NCI-H146 (cell line): ENCODE measurements around the gene CD53.
A peak's percentile ranks its signal among the peaks of the same experiment; 100 is the strongest.
"Not testable (repeated sequence)": the region's sequence is repeated elsewhere in the genome, so short reads cannot be mapped to it uniquely, and the experiment has no call there.

Experiments used
- DNase-seq: peaks from one replicate; lab custom pipeline; 2025; lab: John Stamatoyannopoulos, UW

CD53 gene, protein sequence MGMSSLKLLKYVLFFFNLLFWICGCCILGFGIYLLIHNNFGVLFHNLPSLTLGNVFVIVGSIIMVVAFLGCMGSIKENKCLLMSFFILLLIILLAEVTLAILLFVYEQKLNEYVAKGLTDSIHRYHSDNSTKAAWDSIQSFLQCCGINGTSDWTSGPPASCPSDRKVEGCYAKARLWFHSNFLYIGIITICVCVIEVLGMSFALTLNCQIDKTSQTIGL

DNA sequence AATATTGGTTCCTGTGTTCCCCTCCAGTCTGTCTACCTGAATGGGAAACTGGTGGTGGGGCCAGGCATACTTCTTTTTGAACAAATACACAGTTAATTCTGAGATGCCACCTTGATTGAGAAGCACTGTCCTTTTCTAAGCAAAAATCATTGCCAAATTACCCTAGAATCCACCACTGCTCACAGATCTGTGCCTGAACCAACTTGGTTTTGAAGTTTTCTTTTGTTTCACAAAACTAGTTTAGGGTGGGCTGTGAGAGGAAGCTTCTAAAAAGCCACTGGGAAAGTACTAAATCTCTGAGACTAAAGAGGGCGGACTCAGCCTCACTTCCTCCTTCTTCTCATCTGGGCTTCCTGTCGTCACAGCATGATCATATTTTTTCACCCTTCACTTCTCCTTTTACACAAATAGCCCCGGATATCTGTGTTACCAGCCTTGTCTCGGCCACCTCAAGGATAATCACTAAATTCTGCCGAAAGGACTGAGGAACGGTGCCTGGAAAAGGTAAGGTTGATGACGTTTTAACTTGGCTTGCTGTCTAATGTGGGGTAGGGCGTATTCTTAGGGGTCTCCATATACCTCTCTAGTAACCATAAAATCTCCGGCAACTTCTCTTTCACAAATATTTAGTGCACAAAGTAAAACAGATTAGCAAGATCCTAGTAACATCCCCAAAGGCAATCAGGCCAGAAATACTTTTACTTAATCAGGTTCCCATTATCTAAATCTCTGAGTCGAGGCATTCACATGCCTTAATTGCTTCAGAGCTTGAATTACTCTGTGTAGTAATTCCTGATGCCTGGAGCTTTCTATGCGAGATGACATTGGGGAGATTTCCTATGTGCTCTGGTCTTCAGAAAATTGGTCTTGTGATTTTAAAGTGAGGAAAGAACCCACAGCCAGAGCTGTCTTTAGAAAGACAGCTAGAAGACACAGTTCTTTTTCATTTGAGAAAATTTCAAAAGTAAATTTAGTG is at the start of gene CD53:
Gene CD53 (plus strand): TSS at position 404 of the 976 bp plus-strand sequence. CDS start 18,261 bp downstream, outside the sequence.
- DNase-seq, result no peak

DNA sequence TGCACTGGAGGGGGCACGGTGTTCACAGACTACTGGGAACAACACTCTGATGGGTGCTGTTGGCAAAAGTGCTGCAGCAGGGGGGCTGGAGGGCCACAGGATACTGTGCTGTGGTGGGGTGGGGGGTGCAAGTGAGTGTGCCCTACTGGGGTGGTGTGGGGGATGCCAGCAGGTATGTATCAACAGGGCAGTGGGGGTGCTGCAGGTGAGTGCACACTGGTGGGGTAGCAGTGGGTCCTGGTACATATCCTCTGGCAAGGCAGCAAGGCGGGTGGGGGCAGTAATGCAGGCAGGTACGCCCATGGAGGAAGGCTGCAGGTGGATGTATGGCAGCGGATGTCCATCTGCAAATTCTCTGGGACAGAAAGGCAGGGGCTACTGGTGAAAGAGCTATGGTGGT is 48.8 kb upstream of the CD53 start:
- DNase-seq, result no peak

DNA sequence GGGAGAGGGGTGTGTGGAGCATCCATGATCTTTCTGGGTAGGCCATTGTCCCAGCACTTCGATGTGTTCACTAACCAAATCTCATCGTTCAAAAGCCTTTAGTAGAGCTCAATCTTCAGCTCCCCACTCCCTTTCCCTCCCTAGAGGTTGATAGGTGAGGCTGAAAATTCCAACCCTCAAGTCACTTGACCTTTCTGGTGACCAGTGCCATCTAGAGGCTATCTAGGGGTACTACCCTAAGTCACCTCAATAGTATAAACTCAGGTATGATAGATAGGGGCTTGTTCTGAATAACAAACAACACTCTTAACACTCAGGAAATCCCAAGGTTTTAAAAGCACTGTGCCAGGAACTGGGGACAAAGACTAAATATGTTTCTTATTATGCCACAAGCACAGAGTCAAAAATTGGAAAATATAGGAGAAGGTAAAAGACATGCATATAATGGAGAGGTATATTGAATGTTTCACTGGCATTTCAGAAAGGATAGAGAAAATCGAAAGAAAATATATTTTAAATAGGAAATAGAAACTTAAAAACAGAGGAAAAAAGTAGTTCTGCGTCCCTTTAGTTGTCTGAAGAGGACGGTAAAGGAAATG is 42.9 kb upstream of the CD53 start:
- DNase-seq, result peak; percentile 15

DNA sequence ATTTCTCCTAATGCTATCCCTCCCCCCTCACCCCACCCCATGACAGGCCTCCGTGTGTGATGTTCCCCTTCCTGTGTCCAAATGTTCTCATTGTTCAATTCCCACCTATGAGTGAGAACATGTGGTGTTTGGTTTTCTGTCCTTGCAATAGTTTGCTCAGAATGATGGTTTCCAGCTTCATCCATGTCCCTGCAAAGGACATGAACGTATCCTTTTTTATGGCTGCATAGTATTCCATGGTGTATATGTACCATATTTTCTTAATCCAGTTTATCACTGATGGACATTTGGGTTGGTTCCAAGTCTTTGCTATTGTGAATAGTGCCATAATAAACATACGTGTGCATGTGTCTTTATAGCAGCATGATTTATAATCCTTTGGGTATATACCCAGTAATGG is 39.2 kb upstream of the CD53 start:
- DNase-seq, result not testable (repeated sequence)

DNA sequence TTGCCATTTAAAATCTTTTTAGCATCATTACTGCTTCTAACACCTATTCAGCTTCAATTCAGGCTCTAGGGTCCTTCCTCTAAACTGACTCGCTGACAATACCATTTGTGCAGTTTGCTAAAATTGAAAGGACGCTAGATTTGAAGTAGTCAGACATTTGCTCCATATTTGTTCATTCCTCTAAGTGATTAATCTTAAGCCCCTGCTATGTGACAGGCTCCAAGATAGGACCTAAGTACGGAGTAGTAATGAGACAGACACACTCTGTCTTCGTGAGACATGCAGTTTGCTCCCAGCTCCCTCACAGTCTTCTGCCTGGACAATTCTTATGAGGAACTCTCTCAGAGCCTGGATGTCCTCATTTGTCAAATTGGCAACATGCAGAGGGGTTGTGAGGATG is 26.1 kb upstream of the CD53 start:
- no peak for DNase-seq

DNA sequence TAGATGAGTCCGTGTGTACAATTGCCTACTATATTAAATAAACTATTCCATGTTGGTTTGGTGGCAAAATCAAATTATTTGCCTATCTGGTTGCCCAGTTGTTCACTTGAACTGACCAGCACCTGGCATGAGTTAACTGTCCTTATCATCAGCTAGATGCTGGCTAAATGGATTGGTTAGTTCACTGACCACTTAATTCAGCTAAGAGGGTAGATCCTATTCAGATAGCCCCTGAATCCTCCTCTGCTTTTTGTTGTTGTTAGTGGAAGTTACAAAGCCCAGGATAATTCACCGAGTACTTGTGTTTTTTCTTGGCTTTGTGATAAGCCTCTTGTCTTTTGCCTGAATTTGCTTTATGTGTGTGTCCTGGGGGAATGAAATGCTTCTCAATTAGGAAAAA is 22.8 kb upstream of the CD53 start:
- no peak for DNase-seq

DNA sequence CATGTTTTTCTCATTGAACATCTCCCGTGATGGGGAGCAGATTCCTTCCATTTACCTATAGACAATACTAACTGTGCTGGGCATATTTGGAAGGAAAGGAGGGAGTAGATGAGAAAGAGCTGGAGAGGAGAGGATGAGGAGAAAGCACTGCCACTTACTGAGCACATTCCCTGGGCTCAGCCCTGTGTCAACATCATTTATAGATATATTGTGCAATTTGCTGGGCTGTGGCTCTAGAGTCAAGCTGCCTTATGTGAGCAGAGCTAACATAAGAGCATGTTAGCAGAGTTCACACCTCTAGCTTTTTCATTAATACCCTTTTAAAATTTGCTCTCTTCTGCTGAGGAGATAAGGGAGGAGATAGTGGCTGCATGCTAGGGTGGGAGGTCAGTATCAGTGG is 22.3 kb upstream of the CD53 start:
- no peak for DNase-seq

DNA sequence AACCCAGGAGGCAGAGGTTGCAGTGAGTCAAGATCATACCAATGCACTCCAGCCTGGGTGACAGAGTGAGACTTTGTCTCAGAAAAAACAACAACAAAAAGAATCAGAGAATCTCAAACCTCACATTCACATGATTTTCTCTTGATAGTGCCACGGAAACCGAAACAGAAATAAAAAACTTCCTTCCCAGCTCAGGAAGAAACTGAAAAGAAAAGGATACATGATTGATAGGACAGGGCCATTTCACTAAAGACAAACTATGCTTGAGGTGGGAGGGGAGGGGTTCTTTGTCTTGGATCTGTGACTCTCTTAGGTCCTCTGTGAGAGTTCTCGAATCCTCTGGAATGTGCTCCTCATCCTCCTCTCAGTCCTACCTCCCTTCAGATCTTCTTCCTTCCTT is 19.8 kb upstream of the CD53 start:
- DNase-seq, result no peak

DNA sequence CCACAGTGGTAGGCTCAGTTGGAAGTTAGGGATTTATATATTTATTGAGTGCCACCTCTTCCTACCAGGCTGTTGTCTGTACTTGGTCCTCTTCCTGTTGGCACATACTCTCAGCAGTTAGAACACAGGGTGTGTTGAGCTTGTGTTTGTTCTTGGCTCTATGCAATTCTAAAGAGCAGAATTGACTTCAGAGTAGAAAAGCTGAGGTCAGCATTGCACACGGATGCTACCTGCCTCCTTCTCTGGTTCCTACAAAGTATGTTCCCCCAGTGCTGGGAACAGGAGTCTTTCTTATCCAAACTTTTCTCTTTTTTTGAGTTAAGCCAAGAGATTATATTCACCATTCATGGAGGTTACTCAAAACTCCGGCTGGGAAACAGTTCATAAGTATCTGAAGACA is 16.5 kb upstream of the CD53 start:
- no peak for DNase-seq

DNA sequence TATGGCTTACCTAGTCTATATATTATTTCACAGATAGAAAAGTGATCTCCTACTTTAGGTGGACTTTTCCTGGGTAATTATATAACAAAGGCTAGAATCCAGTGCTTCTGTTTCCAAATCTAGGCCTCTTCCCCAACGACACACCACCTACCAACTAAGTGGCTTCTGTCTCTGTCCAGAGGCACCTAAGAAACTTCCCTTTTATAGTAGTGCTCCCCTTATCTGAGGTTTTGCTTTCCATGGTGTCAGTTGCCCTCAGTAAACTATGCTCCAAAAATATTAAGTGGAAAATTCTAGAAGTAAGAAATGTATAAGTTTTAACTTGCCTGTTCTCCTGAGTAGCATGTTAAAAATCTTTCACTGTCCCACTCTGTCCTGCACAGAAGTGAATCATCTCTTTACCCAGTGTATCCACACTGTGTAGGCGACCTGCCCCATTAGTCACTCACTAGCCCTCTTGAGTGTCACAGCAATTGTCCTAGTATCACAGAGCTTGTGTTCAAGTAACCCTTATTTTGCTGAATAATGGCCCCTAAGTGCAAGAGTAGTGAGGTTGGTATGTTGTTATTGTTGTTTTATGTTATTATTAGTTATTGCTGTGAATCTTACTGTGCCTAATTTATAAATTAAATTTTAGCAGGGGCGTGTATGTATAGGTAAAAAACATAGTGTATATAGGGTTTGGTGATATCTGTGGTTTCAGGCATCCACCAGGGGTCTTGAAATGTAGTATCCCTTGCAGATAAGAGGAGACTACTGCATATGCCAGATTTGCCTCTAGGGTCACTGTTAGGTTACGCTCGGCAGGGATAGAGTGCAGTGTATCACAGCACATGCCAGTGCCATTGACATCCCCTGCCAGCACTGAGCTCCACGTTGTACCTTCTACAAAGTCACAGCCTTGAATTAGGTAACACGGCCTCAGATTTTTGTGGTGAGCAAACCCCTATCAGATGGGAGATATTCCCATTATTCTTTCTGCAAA is 14.7 kb upstream of the CD53 start:
- DNase-seq, result no peak

DNA sequence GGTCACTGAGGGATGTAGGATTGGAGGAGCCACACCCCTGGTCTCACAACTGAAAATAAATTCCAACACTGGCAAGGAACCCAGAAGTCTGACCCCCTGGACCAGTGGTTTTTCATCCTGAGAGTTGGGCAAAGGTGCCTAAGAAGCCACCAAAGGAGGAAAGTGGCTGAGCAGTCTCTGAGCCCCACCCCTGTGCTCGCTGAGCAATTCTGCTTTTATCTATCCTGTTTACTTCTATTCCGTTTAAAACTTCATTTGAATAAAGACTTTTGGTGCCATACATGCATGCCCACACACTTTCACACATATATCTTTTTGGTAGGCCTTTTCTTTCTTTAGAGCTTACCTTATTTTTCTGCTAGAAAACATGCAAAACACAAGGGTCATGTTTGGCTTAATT is 13.9 kb upstream of the CD53 start:
- DNase-seq, result no peak

DNA sequence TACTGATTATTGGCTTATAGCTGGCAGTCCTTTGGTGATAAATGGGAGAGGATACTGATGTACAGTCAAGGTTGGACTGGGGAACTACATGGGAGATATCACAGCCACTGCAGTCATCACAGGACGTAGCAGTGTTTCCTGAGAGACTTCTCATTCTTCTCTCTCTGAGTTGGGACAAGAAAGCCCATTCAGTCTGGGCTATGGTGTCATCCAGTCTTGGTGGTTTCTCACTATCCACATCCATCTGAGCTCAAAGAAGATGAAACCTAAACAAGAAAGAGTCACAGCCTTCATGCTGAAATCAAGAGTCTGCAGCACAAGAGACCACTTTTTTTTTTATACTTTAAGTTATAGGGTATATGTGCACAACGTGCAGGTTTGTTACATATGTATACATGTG is 12.8 kb upstream of the CD53 start:
- DNase-seq, result no peak

DNA sequence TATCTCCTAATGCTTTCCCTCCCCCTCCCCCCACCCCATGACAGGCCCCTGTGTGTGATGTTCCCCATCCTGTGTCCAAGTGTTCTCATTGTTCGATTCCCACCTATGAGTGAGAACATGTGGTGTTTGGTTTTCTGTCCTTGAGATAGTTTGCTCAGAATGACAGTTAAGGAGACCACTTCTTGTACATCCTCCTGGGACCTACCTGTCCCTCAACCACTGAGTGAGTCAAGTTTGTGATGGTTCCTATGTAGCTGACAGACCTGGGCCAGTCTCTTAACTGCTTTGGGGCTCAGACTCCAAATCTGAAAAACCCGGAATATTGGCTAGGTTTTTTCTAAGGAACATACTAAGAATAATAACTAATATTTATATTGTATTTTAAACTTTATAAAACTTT is 12.3 kb upstream of the CD53 start:
- DNase-seq, result not testable (repeated sequence)

DNA sequence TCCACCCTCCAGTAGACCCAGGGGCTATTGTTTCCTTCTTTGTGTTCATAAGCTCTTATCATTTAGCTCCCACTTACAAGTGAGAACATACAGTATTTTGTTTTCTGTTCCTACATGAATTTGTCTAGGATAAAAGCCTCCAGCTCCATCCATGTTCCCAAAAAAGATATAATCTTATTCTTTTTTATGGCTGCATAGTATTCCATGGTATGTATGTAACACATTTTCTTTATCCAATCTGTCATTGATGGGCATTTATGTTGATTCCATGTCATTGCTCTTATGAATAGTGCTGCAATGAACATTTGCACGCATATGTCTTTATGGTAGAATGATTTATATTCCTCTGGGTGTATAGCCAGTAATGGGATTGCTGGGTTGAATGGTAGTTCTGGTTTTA is 11.0 kb upstream of the CD53 start:
- not testable (repeated sequence) for DNase-seq

DNA sequence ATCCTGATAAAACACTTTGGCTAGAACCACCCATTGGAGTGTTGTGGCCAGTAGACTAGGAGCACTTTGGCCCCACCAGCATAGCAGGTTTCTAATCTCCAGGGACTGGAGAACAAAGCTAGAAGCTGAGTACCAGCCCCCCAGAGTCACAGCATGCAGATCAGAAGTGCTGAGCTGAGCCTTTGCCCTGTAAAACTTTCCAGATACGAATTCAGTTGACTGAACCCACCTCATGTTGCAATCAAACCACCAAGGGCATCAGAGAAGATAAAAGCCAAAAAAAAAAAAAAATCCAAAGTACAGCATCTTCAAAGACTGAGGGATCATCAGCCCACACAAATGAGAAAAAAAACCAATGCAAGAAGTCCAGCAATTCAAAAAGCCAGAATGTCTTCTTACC is 8.7 kb upstream of the CD53 start:
- no peak for DNase-seq

DNA sequence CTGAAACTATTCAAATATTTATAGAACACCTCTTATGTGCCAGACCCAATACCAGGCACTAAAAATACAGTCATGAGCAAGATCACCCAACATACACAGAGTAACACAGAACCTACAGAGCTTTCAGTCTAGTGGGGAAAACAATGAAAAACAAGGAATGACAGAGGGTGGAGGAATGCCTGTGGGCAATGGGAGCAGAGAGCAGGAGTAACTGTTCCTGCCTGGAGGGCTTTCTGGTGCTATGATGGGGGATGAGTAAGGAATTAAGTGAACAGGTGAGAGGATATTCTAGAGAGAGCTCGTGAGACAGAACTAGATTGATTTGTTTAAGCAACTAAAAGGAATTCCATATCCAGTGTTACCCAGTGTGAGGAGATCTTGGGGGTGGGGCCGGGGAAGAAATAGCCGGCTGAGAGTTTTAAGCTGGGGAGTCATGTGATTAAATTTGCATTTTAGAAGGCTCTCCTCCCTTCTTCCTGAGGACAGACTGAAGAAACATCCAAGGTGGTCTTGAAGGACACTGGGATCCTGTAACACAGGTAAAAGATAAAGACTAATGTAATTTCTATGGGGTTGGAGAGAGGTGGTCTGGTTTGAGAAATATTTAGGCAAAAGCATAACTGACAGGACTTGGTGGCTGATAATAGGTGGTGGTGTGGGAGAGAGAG is 2.1 kb upstream of the CD53 start:
- DNase-seq, result no peak

DNA sequence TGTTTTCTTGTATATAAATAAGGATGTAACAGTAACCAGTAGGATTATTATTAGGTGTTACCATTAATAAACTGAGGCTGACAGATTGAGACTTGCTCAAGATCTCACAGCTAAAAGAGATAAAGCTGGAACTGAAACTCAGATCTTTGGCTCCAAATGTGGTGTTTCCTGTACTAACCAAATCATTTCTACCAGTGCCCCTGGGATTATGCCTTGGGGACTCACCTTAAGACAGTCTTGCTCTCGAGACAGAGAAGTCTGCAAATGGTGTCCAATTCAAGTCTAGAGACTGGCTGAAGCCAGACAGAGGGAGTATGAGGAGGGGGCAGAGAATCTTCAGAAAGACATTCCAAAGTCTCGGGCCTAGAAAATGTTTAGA is 593 bp upstream of the CD53 start:
- no peak for DNase-seq

DNA sequence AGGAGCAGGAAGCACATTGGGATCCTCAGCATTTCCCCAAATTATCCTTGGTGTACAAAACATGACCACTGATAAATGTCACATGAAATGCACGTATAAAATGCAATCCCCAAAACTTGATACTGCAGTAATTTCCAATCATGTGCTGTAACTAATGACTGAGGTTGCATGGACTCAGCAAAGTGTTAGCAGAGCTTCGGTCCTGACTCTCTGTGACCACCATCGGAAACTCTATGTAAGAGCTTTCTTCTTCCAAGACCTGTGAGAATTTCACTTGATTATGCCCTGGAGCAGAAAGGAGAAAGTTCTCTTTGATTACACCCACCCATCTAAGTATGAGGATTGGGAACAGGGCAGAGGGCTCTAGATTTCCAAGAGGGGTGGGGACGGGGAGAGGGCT is 908 bp downstream of the CD53 start:
- no peak for DNase-seq

DNA sequence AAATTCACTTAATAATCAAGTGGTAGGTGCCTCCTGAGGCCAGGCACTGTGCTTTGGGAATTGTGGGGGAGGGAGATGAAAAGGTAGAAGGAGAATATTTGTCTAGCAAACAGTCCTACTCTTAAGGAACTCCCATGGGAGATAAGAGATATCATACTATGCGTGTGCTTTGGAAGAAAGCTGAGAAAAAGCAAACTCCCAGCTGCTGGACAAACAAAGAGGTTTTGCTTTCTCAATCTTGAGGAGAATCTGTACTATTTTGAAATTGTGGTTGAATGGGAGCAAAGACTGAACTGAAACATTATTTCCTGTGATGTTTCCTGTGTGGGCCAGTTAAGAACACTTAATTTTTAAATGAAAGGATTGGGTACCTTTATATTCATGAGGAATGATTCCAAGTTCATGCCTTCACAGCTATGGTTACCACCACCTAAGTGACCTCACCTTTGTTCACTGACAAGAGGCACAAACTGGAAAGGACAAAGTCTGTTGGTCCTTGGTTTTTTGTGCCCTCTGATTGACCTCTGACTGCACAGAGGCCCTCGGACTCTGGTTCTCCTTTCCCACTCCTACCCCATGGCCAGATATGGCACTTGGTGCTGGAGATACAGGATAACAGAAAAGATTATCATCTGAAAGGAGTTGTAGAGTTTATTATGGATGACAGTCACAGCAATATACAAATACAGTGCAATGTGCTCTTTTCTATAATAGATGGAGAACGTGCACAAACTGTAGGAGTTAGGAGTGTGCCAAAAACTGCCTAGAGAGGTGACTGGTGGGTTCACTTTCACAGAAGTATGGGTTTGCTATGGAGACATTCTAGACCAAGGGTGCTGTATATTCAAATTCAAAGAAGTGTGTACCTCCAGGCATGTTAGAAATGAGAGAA is 1.6 kb downstream of the CD53 start:
- DNase-seq, result no peak

DNA sequence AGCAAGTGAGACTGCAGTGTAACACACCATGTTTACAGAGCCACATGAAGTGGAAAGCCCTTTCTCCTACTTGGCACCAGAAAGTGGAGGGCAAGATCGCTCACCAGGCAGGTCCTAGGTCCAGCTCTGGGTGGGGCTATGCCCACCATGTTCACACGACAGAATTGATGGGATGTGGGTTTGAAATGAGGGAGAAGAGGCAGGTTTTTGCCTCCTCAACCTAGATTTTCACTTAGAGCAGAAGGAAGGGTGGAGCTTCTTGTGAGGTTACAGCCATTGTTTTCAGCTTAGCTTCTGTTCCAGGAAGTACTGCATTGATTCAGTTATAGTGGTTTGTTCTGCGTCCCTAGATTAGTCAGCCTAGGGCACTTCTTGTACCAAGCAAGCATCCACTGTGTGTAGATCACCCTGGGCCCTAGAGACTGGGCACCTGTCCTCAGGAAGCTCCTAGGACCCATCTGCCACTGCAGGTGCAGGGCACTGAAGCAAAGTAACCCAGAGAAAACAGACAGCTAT is 2.3 kb downstream of the CD53 start:
- no peak for DNase-seq
